ENCODE data around the gene SHKBP1. TPM values are rescaled to one million over a fixed set of nuclear protein-coding genes. Genes with fewer than 3 reads are reported as not detected.
A peak's percentile ranks its signal among the peaks of the same experiment; 100 is the strongest.

The SHKBP1 gene
- total RNA-seq, 2 donors from 2014 or later, result 43.8 to 45.3 TPM

DNA sequence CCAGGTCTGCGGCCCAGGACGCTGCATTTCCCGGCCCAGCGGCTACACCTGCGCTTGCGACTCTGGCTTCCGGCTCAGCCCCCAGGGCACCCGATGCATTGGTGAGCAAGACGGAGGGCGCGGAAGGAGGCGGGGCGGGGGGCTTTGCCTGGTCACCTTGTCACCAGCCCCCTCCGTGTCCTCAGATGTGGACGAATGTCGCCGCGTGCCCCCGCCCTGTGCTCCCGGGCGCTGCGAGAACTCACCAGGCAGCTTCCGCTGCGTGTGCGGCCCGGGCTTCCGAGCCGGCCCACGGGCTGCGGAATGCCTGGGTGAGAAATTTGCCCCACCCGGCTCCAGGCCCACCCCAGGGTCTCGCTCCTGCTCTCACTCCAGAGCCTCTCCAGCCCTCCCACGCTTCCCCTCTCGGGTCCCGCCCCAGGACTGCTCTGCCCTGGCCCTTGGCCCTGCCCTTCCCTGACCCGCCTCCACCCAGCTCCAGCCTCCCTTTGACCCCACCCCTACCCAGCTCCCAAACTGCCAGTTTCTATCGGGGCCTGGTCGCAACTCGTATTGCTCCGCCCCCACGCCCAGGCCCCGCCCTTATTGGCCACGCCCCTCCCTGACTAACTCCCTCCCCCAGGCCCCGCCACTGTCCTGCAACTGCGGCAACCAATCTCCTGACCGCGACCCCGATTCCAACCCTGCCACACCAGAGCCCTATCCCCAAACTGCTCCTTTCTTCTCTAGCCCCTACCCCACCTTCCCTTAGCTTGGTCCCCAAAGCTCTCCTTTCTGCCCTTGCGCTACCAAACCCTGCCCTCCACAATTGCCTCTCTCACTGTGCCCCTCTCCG lies 33.1 kb downstream of the SHKBP1 start:
- peak; percentile 97 for DNase-seq (ENCODE audit: low spot score)
- intact Hi-C loops (cut with DNase I), result loop anchor here in 1 of 2 donors (5.0 kb wide), 1 partner anchor 33 kb away; no protein-coding TSS in a partner anchor

DNA sequence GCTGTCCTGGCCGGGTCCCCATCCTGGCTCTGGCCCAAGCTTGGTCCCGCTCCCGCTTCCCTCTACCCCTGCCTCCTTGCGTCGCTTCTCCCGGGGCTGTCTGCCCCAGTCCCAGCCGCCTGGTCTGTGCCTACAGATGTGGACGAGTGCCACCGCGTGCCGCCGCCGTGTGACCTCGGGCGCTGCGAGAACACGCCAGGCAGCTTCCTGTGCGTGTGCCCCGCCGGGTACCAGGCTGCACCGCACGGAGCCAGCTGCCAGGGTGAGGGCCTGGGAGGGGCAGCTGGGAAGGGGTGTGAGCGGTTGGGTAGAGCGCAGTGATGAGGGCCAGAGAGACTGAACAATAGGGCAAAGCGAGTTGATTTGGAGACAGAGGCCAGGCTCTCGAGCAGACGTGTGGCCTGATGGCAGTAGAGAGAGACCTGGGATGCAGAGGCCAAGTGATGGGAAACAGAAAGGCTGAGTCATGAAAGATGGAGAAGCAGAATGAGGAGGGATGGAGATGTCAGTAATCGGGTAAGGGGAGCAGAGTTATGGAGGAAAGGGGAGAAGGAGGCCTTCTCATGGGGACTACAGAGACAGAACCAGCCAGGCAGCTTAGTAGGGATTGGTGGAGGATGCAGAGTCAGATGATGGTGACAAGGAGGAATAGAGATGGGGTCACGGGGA lies 33.9 kb downstream of the SHKBP1 start:
- peak; percentile 91 for DNase-seq (ENCODE audit: low spot score)
- intact Hi-C loops (cut with DNase I), result no loop called here

DNA sequence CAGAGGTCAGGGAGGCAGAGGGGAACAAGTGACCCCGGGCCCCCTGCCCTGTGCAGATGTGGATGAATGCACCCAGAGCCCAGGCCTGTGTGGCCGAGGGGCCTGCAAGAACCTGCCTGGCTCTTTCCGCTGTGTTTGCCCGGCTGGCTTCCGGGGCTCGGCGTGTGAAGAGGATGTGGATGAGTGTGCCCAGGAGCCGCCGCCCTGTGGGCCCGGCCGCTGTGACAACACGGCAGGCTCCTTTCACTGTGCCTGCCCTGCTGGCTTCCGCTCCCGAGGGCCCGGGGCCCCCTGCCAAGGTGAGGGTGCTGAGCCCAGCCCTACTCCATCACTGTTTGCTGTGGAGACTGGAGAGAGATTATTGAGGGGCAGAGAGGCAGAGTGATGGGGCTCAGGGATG lies 34.4 kb downstream of the SHKBP1 start:
- DNase-seq (ENCODE audit: low spot score), result peak; percentile 76
- intact Hi-C loops (cut with DNase I), result no loop called here

DNA sequence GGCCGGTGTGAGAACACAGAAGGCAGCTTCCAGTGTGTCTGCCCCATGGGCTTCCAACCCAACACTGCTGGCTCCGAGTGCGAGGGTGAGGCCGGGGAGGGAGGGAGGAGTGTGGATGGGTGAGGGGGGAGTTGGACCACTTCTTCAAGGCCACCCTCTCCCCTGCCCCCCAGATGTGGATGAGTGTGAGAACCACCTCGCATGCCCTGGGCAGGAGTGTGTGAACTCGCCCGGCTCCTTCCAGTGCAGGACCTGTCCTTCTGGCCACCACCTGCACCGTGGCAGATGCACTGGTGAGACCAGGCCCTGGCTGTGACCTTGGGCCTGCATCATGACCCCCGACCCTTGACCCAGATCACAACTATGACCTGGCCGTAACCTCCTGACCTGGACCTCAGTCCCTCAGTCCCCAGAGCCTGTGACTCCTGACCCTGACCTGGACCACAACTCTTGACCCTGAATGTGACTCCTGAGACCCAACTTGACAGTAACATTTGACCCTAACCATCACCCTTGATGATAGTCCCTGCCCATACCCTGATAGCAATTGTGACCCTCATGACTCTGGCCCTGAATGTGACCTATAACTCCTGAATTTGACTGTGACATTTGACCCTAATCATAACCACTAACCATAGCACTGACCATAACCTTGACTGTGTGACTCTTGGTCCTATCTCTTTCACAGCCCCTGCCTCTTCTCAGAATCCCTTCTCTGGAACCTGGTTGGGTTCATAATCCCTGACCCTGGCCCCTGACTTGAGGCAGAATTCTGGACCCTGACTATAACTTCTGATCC lies 35.4 kb downstream of the SHKBP1 start:
- intact Hi-C loops (cut with DNase I), result no loop called here
- peak; percentile 70 for DNase-seq (ENCODE audit: low spot score)

DNA sequence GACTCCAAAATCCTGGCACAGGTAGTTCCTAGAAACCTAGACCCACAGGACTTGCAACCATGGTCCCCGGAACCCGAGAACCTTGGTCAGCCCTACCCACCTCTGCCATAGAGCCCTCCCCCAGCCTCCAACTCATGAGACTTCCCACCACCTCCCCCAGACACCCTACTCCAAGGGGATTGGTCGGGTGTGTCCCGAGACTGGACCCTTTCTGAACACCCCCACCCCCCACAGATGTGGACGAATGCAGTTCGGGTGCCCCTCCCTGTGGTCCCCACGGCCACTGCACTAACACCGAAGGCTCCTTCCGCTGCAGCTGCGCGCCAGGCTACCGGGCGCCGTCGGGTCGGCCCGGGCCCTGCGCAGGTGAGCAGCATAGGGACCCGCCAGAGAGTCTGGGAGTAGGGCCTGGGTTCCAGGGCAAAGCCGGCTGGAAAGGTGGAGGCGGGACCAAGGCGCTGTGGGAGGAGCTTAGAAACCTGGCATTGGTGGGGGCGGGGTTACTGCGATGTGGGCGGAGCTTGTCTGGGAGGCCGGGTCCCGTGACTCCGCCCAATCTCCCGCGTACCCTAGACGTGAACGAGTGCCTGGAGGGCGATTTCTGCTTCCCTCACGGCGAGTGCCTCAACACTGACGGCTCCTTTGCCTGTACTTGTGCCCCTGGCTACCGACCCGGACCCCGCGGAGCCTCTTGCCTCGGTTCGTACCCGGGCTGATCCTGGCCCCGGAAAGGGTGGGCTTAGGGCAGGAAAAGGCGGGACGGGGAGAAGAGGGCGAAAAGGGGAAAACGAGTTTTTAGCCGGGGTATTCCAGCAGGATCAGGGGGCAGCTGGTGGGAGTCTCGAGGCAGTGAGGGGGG lies 36.4 kb downstream of the SHKBP1 start:
- DNase-seq (ENCODE audit: low spot score), result peak; percentile 92

DNA sequence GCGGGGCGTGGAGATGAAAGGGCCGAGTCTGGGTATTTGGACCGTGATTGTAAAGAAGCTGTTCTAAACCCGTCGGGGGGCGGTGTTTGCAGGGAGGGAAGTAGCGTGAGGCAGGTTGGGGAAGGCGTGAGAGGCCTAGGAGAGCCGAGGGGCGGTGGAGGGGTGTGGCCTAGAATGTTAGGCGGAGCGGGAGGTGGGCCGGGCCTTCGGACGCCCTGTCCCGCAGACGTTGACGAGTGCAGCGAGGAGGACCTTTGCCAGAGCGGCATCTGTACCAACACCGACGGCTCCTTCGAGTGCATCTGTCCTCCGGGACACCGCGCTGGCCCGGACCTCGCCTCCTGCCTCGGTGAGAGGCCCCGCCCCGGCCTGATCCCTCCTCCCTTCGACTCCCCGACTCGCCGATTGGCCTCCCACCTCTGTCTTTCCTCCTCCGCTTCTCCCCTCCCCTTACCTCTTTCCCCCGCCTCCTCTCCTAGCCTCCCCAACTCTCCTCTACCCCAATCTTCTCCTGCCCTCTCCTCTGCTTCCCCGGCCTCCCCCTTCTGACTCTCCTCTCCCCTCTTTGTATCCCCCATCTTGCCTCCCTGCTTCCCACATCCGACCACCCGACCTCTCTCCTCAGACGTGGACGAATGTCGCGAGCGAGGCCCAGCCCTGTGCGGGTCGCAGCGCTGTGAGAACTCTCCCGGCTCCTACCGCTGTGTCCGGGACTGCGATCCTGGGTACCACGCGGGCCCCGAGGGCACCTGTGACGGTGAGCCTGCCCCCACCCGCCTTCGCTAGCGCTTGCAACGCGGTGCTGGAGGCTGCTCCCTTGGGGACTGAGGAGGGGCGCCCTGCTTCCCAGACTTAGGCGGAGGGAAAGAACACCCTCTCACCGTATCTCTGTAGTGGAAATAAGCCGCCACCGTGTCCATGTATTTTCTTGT lies 37.3 kb downstream of the SHKBP1 start:
- peak; percentile 95 for DNase-seq (ENCODE audit: low spot score)
- intact Hi-C loops (cut with DNase I), result no loop called here

More for the DNA sequence above, 36.4 kb downstream of the SHKBP1 start:
- intact Hi-C loops (cut with DNase I), result no loop called here

DNA sequence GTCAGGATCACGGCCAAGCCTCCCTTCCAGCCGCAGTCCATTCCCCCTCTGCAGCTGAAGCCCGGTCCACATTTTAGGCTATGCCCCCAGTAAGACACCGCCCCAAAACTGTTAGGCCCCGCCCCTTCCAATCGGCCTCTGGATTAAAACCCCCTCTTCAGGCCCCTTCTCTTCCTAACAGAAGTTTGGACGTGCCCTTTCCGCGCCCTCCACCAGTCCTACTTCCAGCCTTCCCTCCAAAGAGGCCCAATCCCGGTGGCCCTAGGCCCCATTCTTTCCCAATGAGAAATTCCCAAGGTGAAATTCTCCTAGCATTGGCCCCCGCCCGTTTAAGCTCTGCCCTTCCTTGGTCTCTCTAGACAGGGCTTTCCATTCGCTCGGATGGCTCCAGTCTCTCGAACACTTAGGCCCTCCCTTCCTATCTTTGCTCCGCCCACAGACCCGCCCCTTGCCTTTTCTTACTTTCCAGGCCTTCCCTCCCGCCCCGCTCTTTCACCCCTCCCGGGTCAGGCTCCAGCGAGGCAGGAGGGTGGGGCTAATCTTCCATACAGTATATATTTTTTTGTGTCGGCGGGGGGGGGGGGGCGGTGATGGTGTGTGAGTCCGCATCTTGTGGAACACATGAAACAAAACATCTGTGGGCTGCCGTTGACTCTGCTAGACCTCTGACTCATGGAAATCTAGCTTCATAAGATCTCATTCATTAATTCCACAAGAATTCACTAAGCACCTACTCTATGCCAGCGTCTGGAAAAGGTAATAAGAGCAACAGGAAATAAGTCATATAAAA lies 38.1 kb downstream of the SHKBP1 start:
- intact Hi-C loops (cut with DNase I), result no loop called here
- DNase-seq (ENCODE audit: low spot score), result peak; percentile 94

DNA sequence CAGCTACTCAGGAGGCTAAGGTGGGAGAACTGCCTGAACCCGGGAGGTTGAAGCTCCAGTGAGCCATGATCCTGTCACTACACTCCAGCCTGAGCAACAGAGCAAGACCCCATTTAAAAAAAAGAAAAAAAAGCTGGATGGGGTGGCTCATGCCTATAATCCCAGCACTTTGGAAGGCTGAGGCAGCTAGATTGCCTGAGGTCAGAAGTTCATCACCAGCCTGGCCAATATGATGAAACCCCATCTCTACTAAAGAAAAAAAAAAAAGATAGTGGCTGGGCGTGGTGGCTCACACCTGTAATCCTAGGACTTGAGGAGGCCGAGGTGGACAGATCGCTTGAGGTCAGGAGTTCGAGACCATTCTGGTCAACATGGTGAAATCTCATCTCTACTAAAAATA lies 39.5 kb downstream of the SHKBP1 start:
- no peak for DNase-seq (ENCODE audit: low spot score)
- intact Hi-C loops (cut with DNase I), result no loop called here

DNA sequence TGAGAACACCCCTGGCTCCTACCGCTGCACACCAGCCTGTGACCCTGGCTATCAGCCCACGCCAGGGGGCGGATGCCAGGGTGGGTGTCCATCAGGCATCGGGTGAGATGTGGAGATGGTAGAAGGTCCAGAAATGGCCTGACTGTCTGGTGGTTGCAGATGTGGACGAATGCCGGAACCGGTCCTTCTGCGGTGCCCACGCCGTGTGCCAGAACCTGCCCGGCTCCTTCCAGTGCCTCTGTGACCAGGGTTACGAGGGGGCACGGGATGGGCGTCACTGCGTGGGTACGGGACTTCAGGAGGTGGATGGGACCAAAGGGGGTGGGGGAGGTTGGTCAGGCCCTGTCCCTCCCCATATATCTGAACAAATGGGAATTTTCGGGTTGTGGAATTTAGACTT lies 40.3 kb downstream of the SHKBP1 start:
- DNase-seq (ENCODE audit: low spot score), result no peak
- intact Hi-C loops (cut with DNase I), result no loop called here

DNA sequence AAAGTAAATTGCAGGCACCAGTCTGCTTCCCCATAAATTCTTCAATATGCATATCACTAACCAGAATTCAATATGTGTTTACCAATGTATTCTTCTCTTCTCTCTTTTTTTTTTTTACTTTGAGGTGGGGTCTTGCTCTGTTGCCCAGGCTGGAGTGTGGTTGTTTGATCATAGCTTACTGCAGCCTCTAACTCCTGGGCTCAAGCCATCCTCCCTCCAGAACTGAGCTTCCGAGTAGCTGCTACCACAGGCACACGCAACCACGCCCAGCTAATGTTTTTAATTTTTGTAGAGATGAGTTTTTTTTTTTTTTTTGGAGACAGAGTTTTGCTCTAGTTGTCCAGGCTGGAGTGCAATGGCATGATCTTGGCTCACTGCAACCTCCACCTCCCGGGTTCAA lies 41.3 kb downstream of the SHKBP1 start:
- DNase-seq (ENCODE audit: low spot score), result no peak
- intact Hi-C loops (cut with DNase I), result no loop called here

DNA sequence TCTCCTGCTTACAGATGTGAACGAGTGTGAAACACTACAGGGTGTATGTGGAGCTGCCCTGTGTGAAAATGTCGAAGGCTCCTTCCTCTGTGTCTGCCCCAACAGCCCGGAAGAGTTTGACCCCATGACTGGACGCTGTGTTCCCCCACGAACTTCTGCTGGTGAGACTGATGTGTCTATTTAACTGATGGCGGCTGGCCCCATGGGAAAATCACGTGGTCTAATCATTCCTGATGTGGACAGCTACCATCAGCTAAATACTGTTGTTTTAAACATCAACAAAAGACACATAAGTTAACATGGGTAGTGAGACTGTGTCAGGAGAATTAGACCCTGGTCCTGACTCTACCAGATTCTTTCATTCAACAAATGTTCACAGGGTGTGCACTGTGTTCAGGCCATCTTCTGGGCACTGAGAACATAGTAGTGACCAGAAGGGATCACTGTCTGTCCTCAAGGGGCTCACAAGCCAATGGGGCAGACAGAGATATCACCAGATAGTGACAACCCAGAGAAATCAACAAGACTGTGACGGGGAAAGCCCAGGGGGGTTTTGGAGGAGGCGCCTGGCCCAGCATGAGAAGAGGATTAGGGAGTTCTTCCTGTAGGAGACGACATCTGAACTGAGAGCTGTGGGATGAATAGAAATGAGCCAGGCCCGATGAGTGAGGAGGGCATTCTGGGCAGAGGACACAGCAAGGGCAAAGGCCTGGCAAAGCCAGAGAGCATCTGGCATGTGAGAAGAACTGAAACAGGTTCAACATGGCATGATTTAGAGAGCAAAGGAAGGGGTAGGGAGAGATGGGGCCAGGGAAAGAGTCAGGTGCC lies 42.9 kb downstream of the SHKBP1 start:
- no peak for DNase-seq (ENCODE audit: low spot score)
- intact Hi-C loops (cut with DNase I), result loop anchor here in 1 of 2 donors (10.0 kb wide), 1 partner anchor 305 kb away; no protein-coding TSS in a partner anchor

DNA sequence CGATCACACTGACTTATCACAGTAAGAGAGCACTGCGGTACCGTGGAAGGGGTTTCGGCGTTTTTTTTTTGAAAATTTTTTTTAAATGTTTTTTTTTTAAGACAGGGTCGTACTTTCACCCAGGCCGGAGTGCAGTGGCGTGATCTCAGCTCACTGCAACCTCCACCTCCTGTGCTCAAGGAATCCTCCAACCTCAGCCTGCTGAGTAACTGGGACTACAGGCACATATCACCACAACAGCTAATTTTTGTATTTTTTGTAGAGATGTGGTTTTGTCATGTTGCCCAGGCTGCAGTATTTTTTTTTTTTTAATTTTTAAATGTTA lies 43.5 kb downstream of the SHKBP1 start:
- no peak for DNase-seq (ENCODE audit: low spot score)
- intact Hi-C loops (cut with DNase I), result loop anchor here in 1 of 2 donors (10.0 kb wide), 1 partner anchor 305 kb away; no protein-coding TSS in a partner anchor

DNA sequence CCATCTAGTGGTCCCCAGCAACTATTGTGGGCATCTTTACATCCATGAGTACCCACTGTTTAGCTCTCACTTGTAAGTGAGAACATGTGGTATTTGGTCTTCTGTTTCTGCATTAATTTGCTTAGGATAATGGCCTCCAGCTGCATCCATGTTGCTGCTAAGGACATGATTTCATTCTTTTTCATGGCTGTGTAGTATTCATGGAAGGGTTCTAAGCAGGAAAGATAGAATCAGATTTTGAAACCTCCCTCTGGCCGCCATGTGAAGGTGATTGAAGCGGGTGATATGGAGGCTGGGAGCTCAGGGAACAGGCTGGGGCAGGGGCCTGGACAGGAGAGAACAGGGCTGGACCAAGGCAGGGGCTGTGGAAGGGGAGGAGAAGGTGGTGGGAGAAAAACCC lies 44.6 kb downstream of the SHKBP1 start:
- intact Hi-C loops (cut with DNase I), result loop anchor here in 1 of 2 donors (10.0 kb wide), 1 partner anchor 306 kb away; no protein-coding TSS in a partner anchor
- DNase-seq (ENCODE audit: low spot score), result no peak

DNA sequence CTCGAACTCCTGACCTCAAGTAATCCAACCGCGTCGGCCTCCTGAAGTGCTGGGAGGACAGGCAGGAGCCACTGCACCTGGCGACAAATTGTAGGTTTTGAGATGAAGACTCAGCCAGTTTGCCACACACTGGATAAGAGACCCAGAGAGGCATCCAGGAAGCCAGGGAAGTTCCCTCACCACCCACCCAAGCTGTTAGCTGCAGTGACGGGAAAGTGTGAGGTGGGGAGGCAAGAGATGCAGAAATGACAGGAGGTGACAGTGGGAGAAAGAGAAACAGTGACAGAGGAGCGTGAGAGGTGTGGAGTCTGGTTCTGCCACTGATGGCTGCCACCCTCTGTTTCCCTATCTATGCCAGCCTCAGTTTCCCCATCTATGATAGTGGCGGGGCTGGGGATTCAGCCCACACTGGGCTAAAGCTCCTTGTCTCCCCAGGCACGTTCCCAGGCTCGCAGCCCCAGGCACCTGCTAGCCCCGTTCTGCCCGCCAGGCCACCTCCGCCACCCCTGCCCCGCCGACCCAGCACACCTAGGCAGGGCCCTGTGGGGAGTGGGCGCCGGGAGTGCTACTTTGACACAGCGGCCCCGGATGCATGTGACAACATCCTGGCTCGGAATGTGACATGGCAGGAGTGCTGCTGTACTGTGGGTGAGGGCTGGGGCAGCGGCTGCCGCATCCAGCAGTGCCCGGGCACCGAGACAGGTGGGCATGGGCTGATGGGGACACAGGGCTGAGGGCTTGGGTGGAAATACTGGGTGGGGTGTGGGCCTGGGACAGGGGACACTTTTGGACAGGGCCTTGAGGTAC lies 45.5 kb downstream of the SHKBP1 start:
- intact Hi-C loops (cut with DNase I), result loop anchor here in 1 of 2 donors (10.0 kb wide), 1 partner anchor 307 kb away; no protein-coding TSS in a partner anchor
- DNase-seq (ENCODE audit: low spot score), result no peak

DNA sequence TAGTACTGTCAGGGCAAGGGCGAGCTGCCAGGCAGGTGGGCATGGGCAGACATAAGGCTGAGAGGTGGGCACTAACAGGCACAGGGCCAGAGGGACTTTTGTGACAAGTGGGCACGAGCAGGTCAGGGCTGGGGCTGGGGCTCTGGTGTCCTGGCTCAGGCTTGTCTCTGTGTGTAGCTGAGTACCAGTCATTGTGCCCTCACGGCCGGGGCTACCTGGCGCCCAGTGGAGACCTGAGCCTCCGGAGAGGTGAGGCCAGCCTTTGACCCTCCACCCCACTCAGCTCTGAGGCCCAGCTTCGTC lies 46.1 kb downstream of the SHKBP1 start:
- DNase-seq (ENCODE audit: low spot score), result no peak
- intact Hi-C loops (cut with DNase I), result loop anchor here in 1 of 2 donors (10.0 kb wide), 1 partner anchor 308 kb away; no protein-coding TSS in a partner anchor

Measured in posterior vena cava (tissue), 2 donors.